OCI-LY1 (cell line): ENCODE results near the gene TDO2.

ENCODE experiments used
- H2AFZ ChIP-seq: fragments of 200-600 bp; sonication (generic), shearing (Covaris generic); 2 replicates; pipeline ENCODE4 v1.6.0; 2014; ENCODE audit warnings: antibody characterized with exemption, mild to moderate bottlenecking, low read length
- H3F3A ChIP-seq: fragments of 200-600 bp; sonication (generic), shearing (Covaris generic); 2 replicates; pipeline ENCODE4 v1.6.0; 2014; ENCODE audit warnings: mild to moderate bottlenecking, antibody characterized with exemption, low read length, moderate library complexity; ENCODE audit not compliant: insufficient read depth
- H3K27ac ChIP-seq: fragments of 200-600 bp; sonication (generic); 2 replicates; pipeline ENCODE4 v1.5.1; 2014; ENCODE audit warnings: low read length, mixed run types, mild to moderate bottlenecking, low read depth; ENCODE audit not compliant: poor library complexity, severe bottlenecking
- H3K27me3 ChIP-seq: fragments of 200-600 bp; sonication (generic); 2 replicates; pipeline ENCODE4 v1.6.0; 2014; ENCODE audit warnings: antibody characterized with exemption, mild to moderate bottlenecking, low read length, moderate library complexity; ENCODE audit not compliant: insufficient read depth
- H3K36me3 ChIP-seq: fragments of 200-600 bp; sonication (generic); 2 replicates; pipeline ENCODE4 v1.6.1; 2014; ENCODE audit warnings: mild to moderate bottlenecking, antibody characterized with exemption, low read length, moderate library complexity, mixed read lengths; ENCODE audit not compliant: insufficient read depth
- H3K4me1 ChIP-seq: fragments of 200-600 bp; sonication (generic); 2 replicates; pipeline ENCODE4 v1.5.1; 2014; ENCODE audit warnings: mild to moderate bottlenecking, low read length, moderate library complexity; ENCODE audit not compliant: insufficient read depth, severe bottlenecking
- H3K4me2 ChIP-seq: fragments of 200-600 bp; sonication (generic), shearing (Covaris generic); 2 replicates; pipeline ENCODE4 v1.6.1; 2014; ENCODE audit warnings: low read length
- H3K4me3 ChIP-seq: fragments of 200-600 bp; sonication (generic); 2 replicates; pipeline ENCODE4 v1.5.1; 2014; ENCODE audit warnings: low read length, low read depth, mild to moderate bottlenecking, mixed read lengths; ENCODE audit not compliant: poor library complexity, severe bottlenecking
- H3K79me2 ChIP-seq: fragments of 200-600 bp; shearing (Covaris generic); 2 replicates; pipeline ENCODE4 v1.6.1; 2016; ENCODE audit warnings: mixed run types, low read length, mixed read lengths; ENCODE audit not compliant: insufficient read depth
- H3K9ac ChIP-seq: fragments of 200-600 bp; sonication (generic), shearing (Covaris generic); 2 replicates; pipeline ENCODE4 v1.6.1; 2014; ENCODE audit warnings: mild to moderate bottlenecking, low read length, mixed read lengths
- H3K9me2 ChIP-seq: fragments of 200-600 bp; sonication (generic), shearing (Covaris generic); 2 replicates; pipeline ENCODE4 v1.6.1; 2014; ENCODE audit warnings: low read depth, mild to moderate bottlenecking, low read length, mixed read lengths
- H3K9me3 ChIP-seq: fragments of 200-600 bp; shearing (Covaris generic); 2 replicates; pipeline ENCODE4 v1.6.1; 2014; ENCODE audit warnings: low read length, mixed read lengths
- H4K20me1 ChIP-seq: fragments of 200-600 bp; sonication (generic), shearing (Covaris generic); 2 replicates; pipeline ENCODE4 v1.6.0; 2016; ENCODE audit warnings: mild to moderate bottlenecking, low read length; ENCODE audit not compliant: insufficient read depth
- CTCF ChIP-seq: fragments of 200-600 bp; sonication (generic), shearing (Covaris generic); IDR thresholded peaks from 2 replicates; pipeline ENCODE4 v1.5.1; 2017; ENCODE audit warnings: mild to moderate bottlenecking, antibody characterized with exemption, low read length, moderate library complexity, mixed read lengths
- EZH2 ChIP-seq: fragments of 200-600 bp; sonication (generic), shearing (Covaris generic); IDR thresholded peaks from 2 replicates; pipeline ENCODE4 v1.8.0; 2017; ENCODE audit warnings: borderline replicate concordance, mixed run types, mild to moderate bottlenecking, antibody characterized with exemption, low read length, moderate library complexity, mixed read lengths

TDO2 gene

GRCh38 chr4:155911905-155912304 is 8.4 kb downstream of the TDO2 start:
- H3K9ac ChIP-seq: no peak overlapping the region
- no peak overlapping the region for H3K27ac ChIP-seq
- TF ChIP-seq EZH2: no peak
- TF ChIP-seq CTCF: no peak
- no peaks in the 10 kb centered on the region for H3K4me1 ChIP-seq
- H3K36me3 ChIP-seq: no peaks in the 10 kb centered on the region
- no peak overlapping the region for H3K4me2 ChIP-seq
- H4K20me1 ChIP-seq: no peaks in the 10 kb centered on the region
- no peak overlapping the region for H2AFZ ChIP-seq
- H3K9me3 ChIP-seq: no peaks in the 10 kb centered on the region
- H3K79me2 ChIP-seq: no peaks in the 10 kb centered on the region
- H3K9me2 ChIP-seq: no peaks in the 10 kb centered on the region
- no peaks in the 10 kb centered on the region for H3K27me3 ChIP-seq
- H3F3A ChIP-seq: no peaks in the 10 kb centered on the region
- no peak overlapping the region for H3K4me3 ChIP-seq

- H3K27ac ChIP-seq: no peak overlapping the region
- no peak for TF ChIP-seq CTCF
- TF ChIP-seq EZH2: no peak
These were observed 11.3 kb downstream of the TDO2 start for GRCh38 chr4:155914782-155915181.

GRCh38 chr4:155921597-155921996 is 18.1 kb downstream of the TDO2 start:
- TF ChIP-seq CTCF: no peak
- Histone ChIP-seq H3K9me3 (no peaks in the 10 kb centered on the region), H3K4me2 (no peak overlapping the region), H3K9ac (no peak overlapping the region), H3F3A (no peaks in the 10 kb centered on the region), H3K27me3 (no peaks in the 10 kb centered on the region), H3K79me2 (no peaks in the 10 kb centered on the region), H3K4me1 (no peaks in the 10 kb centered on the region), H3K9me2 (no peaks in the 10 kb centered on the region), H3K27ac (no peak overlapping the region), H4K20me1 (no peaks in the 10 kb centered on the region), H2AFZ (no peak overlapping the region), H3K4me3 (no peak overlapping the region), H3K36me3 (no peaks in the 10 kb centered on the region)

More at GRCh38 chr4:155914782-155915181, 11.3 kb downstream of the TDO2 start:
- Histone ChIP-seq H3K4me3 (no peak overlapping the region), H2AFZ (no peak overlapping the region), H3K9me3 (no peaks in the 10 kb centered on the region), H3K36me3 (no peaks in the 10 kb centered on the region), H3K9me2 (no peaks in the 10 kb centered on the region), H3K4me2 (no peak overlapping the region), H3K79me2 (no peaks in the 10 kb centered on the region), H3F3A (no peaks in the 10 kb centered on the region), H3K27me3 (no peaks in the 10 kb centered on the region), H4K20me1 (no peaks in the 10 kb centered on the region), H3K9ac (no peak overlapping the region), H3K4me1 (no peaks in the 10 kb centered on the region)
